Neural progenitor cell (in vitro differentiated cells): ENCODE results near the gene GAB2. TPM values are rescaled to one million over a fixed set of nuclear protein-coding genes. Genes with fewer than 3 reads are reported as not detected.

Experiments
- DNase-seq: peaks from one replicate; pipeline ENCODE4 v3.0.0-alpha.2; 2016; ENCODE audit warnings: low spot score
- H2AFZ ChIP-seq: fragments of 200-600 bp; sonication (generic); replicated peaks from 2 replicates; pipeline ENCODE4 v1.6.1; 2016; ENCODE audit warnings: antibody characterized with exemption
- H3F3A ChIP-seq: fragments of 200-600 bp; sonication (generic); 2 replicates; pipeline ENCODE4 v1.6.1; 2016; ENCODE audit warnings: antibody characterized with exemption, low read depth
- H3K27ac ChIP-seq: fragments of 200-600 bp; sonication (generic); 2 replicates; pipeline ENCODE4 v1.5.1; 2016; ENCODE audit warnings: mild to moderate bottlenecking
- H3K27me3 ChIP-seq: fragments of 200-600 bp; sonication (generic); 2 replicates; pipeline ENCODE4 v1.6.1; 2016; ENCODE audit warnings: mild to moderate bottlenecking, moderate library complexity
- H3K36me3 ChIP-seq: fragments of 200-600 bp; sonication (generic); 2 replicates; pipeline ENCODE4 v1.5.1; 2016
- H3K4me1 ChIP-seq: fragments of 200-600 bp; sonication (generic); 2 replicates; pipeline ENCODE4 v1.6.1; 2016; ENCODE audit warnings: mixed run types
- H3K4me2 ChIP-seq: fragments of 200-600 bp; sonication (generic); 2 replicates; pipeline ENCODE4 v1.6.1; 2016
- H3K4me3 ChIP-seq: fragments of 200-600 bp; sonication (generic); 2 replicates; pipeline ENCODE4 v1.5.1; 2016
- H3K79me2 ChIP-seq: fragments of 200-600 bp; sonication (generic); 2 replicates; pipeline ENCODE4 v1.6.1; 2016; ENCODE audit warnings: low read depth
- H3K9ac ChIP-seq: fragments of 200-600 bp; sonication (generic); 2 replicates; pipeline ENCODE4 v1.6.1; 2016
- H3K9me3 ChIP-seq: fragments of 200-600 bp; sonication (generic); 2 replicates; pipeline ENCODE4 v1.5.1; 2016; ENCODE audit warnings: low read depth
- H4K20me1 ChIP-seq: fragments of 200-600 bp; sonication (generic); 2 replicates; pipeline ENCODE4 v1.6.1; 2016; ENCODE audit warnings: low read depth
- H3K27ac Mint-ChIP-seq: 3 replicates; pipeline ENCODE4 v1.8.0; 2021; ENCODE audit warnings: mixed read lengths
- H3K27me3 Mint-ChIP-seq: 2 replicates; pipeline ENCODE4 v1.8.0; 2022; ENCODE audit warnings: low read depth, mild to moderate bottlenecking, inconsistent platforms, moderate library complexity, mixed read lengths; ENCODE audit not compliant: insufficient read depth
- H3K36me3 Mint-ChIP-seq: 3 replicates; pipeline ENCODE4 v1.8.0; 2021; ENCODE audit warnings: mixed read lengths
- H3K4me1 Mint-ChIP-seq: 3 replicates; pipeline ENCODE4 v1.8.0; 2021; ENCODE audit warnings: mixed read lengths
- H3K4me3 Mint-ChIP-seq: 3 replicates; pipeline ENCODE4 v1.8.0; 2021; ENCODE audit warnings: mild to moderate bottlenecking, moderate library complexity, mixed read lengths
- H3K9me3 Mint-ChIP-seq: 3 replicates; pipeline ENCODE4 v1.8.0; 2020; ENCODE audit warnings: mixed read lengths
- EZH2 ChIP-seq: fragments of 200-600 bp; sonication (generic); IDR thresholded peaks from 2 replicates; pipeline ENCODE4 v1.6.1; 2017; ENCODE audit warnings: antibody characterized with exemption, mild to moderate bottlenecking, moderate library complexity
- EZH2phosphoT487 ChIP-seq: fragments of 200-600 bp; sonication (generic); IDR thresholded peaks from 2 replicates; pipeline ENCODE4 v1.6.1; 2017; ENCODE audit warnings: antibody characterized with exemption
- total RNA-seq: library from RNA; depleted of rRNA; stranded (reverse); fragments of >200 nt; gene quantifications from 2 replicates; pipeline ENCODE4 v1.2.3, GENCODE V29; 2015; ENCODE audit warnings: low replicate concordance
- TF ChIP-seq, protein P1 (sequence below): fragments of 200-600 bp; sonication (generic); IDR thresholded peaks from 2 replicates; pipeline ENCODE4 v1.5.1; 2017; ENCODE audit warnings: antibody characterized with exemption, mild to moderate bottlenecking

GAB2 gene
- total RNA-seq, 1 donor from 2014 or later = 11.1 TPM

GRCh38 chr11:78209478-78209877, 208.1 kb downstream of the GAB2 start:
- H3K4me1 ChIP-seq = no peaks in the 10 kb centered on the region
- no peak for TF ChIP-seq EZH2phosphoT487
- no peak for TF ChIP-seq EZH2
- TF ChIP-seq, protein P1, sequence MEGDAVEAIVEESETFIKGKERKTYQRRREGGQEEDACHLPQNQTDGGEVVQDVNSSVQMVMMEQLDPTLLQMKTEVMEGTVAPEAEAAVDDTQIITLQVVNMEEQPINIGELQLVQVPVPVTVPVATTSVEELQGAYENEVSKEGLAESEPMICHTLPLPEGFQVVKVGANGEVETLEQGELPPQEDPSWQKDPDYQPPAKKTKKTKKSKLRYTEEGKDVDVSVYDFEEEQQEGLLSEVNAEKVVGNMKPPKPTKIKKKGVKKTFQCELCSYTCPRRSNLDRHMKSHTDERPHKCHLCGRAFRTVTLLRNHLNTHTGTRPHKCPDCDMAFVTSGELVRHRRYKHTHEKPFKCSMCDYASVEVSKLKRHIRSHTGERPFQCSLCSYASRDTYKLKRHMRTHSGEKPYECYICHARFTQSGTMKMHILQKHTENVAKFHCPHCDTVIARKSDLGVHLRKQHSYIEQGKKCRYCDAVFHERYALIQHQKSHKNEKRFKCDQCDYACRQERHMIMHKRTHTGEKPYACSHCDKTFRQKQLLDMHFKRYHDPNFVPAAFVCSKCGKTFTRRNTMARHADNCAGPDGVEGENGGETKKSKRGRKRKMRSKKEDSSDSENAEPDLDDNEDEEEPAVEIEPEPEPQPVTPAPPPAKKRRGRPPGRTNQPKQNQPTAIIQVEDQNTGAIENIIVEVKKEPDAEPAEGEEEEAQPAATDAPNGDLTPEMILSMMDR = no peak
- DNase-seq = no peak
- H3K27me3 ChIP-seq = no peaks in the 10 kb centered on the region
- H3K27ac ChIP-seq = no peak overlapping the region
- Mint-ChIP-seq H3K4me3 (no peak overlapping the region), H3K27me3 (peaks cover 4% of the 10 kb centered on the region), H3K4me1 (no peaks in the 10 kb centered on the region), H3K9me3 (peaks cover 2% of the 10 kb centered on the region), H3K36me3 (peaks cover 26% of the 10 kb centered on the region), H3K27ac (no peak overlapping the region)
- no peak overlapping the region for H3K9ac ChIP-seq
- no peaks in the 10 kb centered on the region for H3F3A ChIP-seq
- H3K4me3 ChIP-seq = no peak overlapping the region
- no peaks in the 10 kb centered on the region for H4K20me1 ChIP-seq
- no peaks in the 10 kb centered on the region for H3K36me3 ChIP-seq
- H3K9me3 ChIP-seq = no peaks in the 10 kb centered on the region
- no peak overlapping the region for H3K4me2 ChIP-seq
- no peak overlapping the region for H2AFZ ChIP-seq
- no peaks in the 10 kb centered on the region for H3K79me2 ChIP-seq

DNA sequence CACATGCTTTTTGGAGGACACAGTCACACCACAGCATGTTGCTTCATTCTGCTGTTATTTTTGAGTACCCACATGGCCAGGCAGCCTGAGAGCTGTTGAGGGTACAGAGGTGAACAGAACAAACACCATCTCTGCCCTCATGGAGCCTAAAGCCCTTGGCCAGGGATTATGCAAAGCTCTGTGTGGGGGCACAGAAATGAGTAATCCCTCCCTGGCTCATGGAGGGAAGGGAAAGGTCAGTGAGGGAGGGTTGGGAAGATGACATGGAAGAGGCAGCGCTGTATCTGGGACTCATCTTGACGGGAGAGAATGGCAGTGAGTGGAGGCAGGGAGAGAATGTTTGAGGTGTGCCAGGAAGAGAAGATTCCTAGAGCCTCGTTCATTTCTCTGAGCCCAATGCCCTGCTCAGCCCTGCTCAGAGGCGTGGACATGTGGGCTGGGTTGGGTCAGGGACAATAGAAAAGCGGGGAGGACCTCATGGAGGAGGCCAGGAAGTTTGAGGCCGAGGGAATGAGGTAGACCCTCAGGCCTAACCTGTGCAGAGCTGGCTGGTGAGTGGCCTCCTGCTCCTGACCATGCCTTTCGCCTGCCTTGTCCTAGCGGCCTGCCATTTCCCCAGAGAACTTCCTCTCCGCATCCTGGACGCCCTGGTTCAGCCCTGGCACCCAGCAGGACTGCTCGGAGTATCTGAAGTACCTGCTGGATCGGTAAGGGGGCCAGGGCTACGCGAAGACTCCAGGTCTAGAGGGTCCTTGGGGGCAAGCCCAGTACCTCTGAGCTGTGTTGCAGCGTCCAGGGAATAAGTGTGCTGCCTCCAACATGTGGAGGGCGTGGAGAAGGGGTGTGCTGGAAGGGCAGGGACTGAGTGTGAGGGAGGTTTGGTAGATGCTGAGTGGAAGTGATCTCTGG, 209.1 kb downstream of the GAB2 start:
- no peaks in the 10 kb centered on the region for H3K9me3 ChIP-seq
- peaks cover 26% of the 10 kb centered on the region for H3K36me3 Mint-ChIP-seq
- no peak overlapping the region for H2AFZ ChIP-seq
- no peaks in the 10 kb centered on the region for H3K4me1 ChIP-seq
- peaks cover 4% of the 10 kb centered on the region for H3K27me3 Mint-ChIP-seq
- H3K4me3 Mint-ChIP-seq = no peak overlapping the region
- H3K9me3 Mint-ChIP-seq = peaks cover 2% of the 10 kb centered on the region
- H3K36me3 ChIP-seq = no peaks in the 10 kb centered on the region
- no peak overlapping the region for H3K27ac ChIP-seq
- H3K4me3 ChIP-seq = no peak overlapping the region
- H3K27ac Mint-ChIP-seq = no peak overlapping the region
- no peaks in the 10 kb centered on the region for H4K20me1 ChIP-seq
- no peak overlapping the region for H3K9ac ChIP-seq
- H3K4me1 Mint-ChIP-seq = no peaks in the 10 kb centered on the region
- H3K79me2 ChIP-seq = no peaks in the 10 kb centered on the region
- TF ChIP-seq EZH2 (no peak), EZH2phosphoT487 (no peak)
- TF ChIP-seq, protein P1 = no peak
- DNase-seq = no peak
- no peaks in the 10 kb centered on the region for H3K27me3 ChIP-seq
- no peaks in the 10 kb centered on the region for H3F3A ChIP-seq
- H3K4me2 ChIP-seq = no peak overlapping the region

DNA sequence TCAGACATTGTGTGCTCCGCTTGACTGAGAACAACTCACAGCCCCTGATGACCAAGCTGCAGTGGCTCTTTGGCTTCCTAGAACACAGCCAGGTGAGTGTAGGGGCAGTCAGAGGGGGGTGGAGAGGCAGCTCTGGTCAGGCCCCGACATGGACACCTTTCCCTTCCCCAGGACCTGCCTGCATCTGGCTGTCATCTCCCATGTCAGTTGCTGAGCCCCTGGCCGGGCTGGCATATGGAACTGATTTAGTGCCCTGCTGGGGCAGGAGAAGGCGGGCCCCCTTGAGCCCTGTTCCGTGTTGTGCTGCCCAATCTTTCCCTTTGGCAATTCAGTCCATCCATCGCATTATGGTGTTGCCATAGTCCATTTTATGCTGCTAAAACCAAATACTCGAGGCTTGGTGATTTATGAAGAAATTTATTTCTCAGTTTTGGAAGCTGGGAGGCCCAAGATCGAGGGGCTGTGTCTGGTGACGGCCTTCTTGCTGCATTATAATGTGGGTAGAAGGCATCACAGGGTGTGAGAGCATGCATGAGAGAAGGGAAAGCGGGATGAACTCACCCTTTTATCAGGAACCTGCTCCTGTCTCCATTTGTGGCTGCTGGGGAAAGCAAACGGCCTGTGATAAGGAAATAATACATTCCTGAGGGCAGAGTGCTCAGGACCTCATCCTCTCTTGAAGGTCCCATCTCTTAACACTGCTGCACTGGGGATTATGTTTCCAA, 209.9 kb downstream of the GAB2 start:
- no peaks in the 10 kb centered on the region for H3K4me1 Mint-ChIP-seq

More for the DNA sequence above, 209.9 kb downstream of the GAB2 start:
- H3K4me3 ChIP-seq = no peak overlapping the region
- peaks cover 2% of the 10 kb centered on the region for H3K9me3 Mint-ChIP-seq
- H3K4me2 ChIP-seq = no peak overlapping the region
- H3K4me3 Mint-ChIP-seq = no peak overlapping the region
- H4K20me1 ChIP-seq = no peaks in the 10 kb centered on the region
- H3K27me3 ChIP-seq = no peaks in the 10 kb centered on the region
- H3K4me1 ChIP-seq = no peaks in the 10 kb centered on the region
- no peaks in the 10 kb centered on the region for H3K9me3 ChIP-seq
- TF ChIP-seq, protein P1 = no peak
- TF ChIP-seq EZH2phosphoT487 (no peak), EZH2 (no peak)
- no peak overlapping the region for H2AFZ ChIP-seq
- H3K27ac Mint-ChIP-seq = no peak overlapping the region
- no peaks in the 10 kb centered on the region for H3K79me2 ChIP-seq
- peaks cover 4% of the 10 kb centered on the region for H3K27me3 Mint-ChIP-seq
- no peak overlapping the region for H3K27ac ChIP-seq
- peaks cover 31% of the 10 kb centered on the region for H3K36me3 Mint-ChIP-seq
- no peak overlapping the region for H3K9ac ChIP-seq
- H3F3A ChIP-seq = no peaks in the 10 kb centered on the region
- H3K36me3 ChIP-seq = no peaks in the 10 kb centered on the region
- DNase-seq = no peak
